HEK293T (cell line): Measurements from ENCODE around the gene HCN2.

Experiments
- ARNT ChIP-seq: fragments of 450-650 bp; IDR thresholded peaks from 2 replicates; pipeline ENCODE4 v1.6.1; 2017; ENCODE audit warnings: mild to moderate bottlenecking
- BHLHE40 ChIP-seq: fragments of 450-650 bp; IDR thresholded peaks from 2 replicates; pipeline ENCODE4 v1.6.1; 2016; ENCODE audit warnings: mild to moderate bottlenecking, moderate library complexity, borderline replicate concordance
- CTBP1 ChIP-seq: fragments of 450-650 bp; IDR thresholded peaks from 2 replicates; pipeline ENCODE4 v1.6.1; 2016; ENCODE audit warnings: borderline replicate concordance
- ELF4 ChIP-seq: fragments of 450-650 bp; IDR thresholded peaks from 2 replicates; pipeline ENCODE4 v1.6.1; 2017; ENCODE audit warnings: antibody characterized with exemption
- FOXA1 ChIP-seq: fragments of 450-650 bp; IDR thresholded peaks from 2 replicates; pipeline ENCODE4 v1.6.1; 2016; ENCODE audit warnings: mild to moderate bottlenecking
- FOXK2 ChIP-seq: fragments of 450-650 bp; IDR thresholded peaks from 2 replicates; pipeline ENCODE4 v1.6.1; 2016; ENCODE audit warnings: mild to moderate bottlenecking
- FOXM1 ChIP-seq: fragments of 450-650 bp; IDR thresholded peaks from 2 replicates; pipeline ENCODE4 v1.6.1; 2017; ENCODE audit warnings: mild to moderate bottlenecking, borderline replicate concordance
- L3MBTL2 ChIP-seq: fragments of 450-650 bp; conservative IDR thresholded peaks from 2 replicates; pipeline ENCODE4 v1.6.1; 2016; ENCODE audit warnings: mild to moderate bottlenecking
- LEF1 ChIP-seq: fragments of 450-650 bp; IDR thresholded peaks from 2 replicates; pipeline ENCODE4 v1.6.1; 2017; ENCODE audit warnings: mild to moderate bottlenecking, borderline replicate concordance
- SP1 ChIP-seq: fragments of 450-650 bp; IDR thresholded peaks from 2 replicates; pipeline ENCODE4 v1.6.1; 2017
- SUZ12 ChIP-seq: fragments of 450-650 bp; IDR thresholded peaks from 2 replicates; pipeline ENCODE4 v1.6.1; 2016; ENCODE audit warnings: mild to moderate bottlenecking
- TARDBP ChIP-seq: fragments of 450-650 bp; IDR thresholded peaks from 2 replicates; pipeline ENCODE4 v1.6.1; 2016
- ZNF384 ChIP-seq: fragments of 450-650 bp; IDR thresholded peaks from 2 replicates; pipeline ENCODE4 v1.6.1; 2016
- TF ChIP-seq, protein P1 (sequence below): fragments of 450-650 bp; IDR thresholded peaks from 2 replicates; pipeline ENCODE4 v1.6.1; 2016

- TF ChIP-seq SP1 (no peak), FOXA1 (no peak), SUZ12 (no peak), TARDBP (no peak), ARNT (no peak), L3MBTL2 (no peak), BHLHE40 (no peak), FOXK2 (no peak), ZNF384 (no peak), ELF4 (no peak), FOXM1 (no peak), LEF1 (no peak), CTBP1 (no peak)
- TF ChIP-seq, protein P1, sequence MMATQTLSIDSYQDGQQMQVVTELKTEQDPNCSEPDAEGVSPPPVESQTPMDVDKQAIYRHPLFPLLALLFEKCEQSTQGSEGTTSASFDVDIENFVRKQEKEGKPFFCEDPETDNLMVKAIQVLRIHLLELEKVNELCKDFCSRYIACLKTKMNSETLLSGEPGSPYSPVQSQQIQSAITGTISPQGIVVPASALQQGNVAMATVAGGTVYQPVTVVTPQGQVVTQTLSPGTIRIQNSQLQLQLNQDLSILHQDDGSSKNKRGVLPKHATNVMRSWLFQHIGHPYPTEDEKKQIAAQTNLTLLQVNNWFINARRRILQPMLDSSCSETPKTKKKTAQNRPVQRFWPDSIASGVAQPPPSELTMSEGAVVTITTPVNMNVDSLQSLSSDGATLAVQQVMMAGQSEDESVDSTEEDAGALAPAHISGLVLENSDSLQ, result no peak
Measured at GRCh38 chr19:608155-609003, 18.7 kb downstream of the HCN2 start.
